Hindlimb muscle (tissue), 1 donor: ENCODE results near the gene UBAC2. TPM values are rescaled to one million over a fixed set of nuclear protein-coding genes. Genes with fewer than 3 reads are reported as not detected.

Experiments
- DNase-seq: peaks from one replicate; pipeline ENCODE4 v3.0.0-alpha.2; 2013
- polyA plus RNA-seq: library from polyadenylated mRNA; unstranded; fragments of 120-200 nt; gene quantifications from one replicate; pipeline ENCODE4 v1.2.1, GENCODE V29; 2013; ENCODE audit not compliant: insufficient read length

UBAC2 gene
- polyA plus RNA-seq, 1 donor, result 89.7 TPM

DNA sequence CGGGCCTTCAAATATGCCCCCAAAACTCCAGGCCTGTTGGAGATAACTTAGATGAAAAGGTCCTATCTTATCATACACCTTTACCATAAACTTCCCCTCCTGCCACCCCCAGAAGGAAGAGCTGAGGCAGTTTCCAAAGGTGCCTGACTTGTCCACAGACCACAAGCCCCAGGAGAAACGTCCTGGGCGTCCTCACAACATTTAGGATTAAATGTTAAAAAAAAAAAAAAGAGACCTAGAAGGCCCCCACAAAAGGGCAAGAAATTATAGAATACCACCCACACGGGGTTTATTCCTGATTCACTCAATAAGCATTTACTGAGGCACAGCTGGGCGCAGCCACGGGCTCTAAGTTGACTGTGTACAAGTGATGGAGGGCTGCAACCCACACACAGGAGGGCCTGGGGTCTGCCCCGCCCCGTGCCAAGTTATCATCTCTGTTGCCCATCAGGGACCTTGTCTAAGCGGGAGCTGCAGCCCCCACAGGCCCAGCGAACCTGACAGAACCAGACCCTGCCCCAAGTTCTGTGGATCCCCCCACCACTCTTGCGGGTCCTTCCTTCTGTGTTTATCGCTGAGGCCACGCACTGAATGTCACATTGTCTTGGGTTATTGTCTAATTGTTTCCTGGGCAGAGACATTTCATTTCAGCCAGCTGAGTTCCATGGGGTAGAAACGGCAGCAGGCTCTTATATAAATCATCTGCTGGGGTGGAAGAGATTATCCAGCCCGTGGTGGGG lies 217.6 kb downstream of the UBAC2 start:
- no peak for DNase-seq

- DNase-seq, result no peak
Measured at GRCh38 chr13:99418843-99419140, 218.1 kb downstream of the UBAC2 start.

GRCh38 chr13:99419591-99420243 lies 219.1 kb downstream of the UBAC2 start:
- DNase-seq, result no peak

DNA sequence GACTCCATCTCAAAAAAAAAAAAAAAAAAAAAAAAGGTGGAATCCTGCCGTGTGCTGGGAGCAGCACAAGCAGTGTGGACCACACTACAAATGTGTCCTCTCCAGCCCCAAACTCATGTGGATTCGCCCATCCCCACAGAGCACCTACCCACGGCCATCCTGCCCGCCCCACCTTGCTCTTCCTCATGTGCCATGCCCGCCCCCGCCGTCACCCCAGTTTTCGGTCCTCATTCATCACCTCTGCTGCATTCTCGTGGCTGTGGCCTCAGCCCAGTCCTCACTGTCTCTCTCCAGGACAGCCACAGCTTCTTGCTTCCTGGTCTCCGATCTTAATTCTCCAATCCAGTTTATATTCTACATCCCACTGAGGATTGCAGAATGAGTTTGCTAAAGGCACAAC lies 220.6 kb downstream of the UBAC2 start:
- no peak for DNase-seq

DNA sequence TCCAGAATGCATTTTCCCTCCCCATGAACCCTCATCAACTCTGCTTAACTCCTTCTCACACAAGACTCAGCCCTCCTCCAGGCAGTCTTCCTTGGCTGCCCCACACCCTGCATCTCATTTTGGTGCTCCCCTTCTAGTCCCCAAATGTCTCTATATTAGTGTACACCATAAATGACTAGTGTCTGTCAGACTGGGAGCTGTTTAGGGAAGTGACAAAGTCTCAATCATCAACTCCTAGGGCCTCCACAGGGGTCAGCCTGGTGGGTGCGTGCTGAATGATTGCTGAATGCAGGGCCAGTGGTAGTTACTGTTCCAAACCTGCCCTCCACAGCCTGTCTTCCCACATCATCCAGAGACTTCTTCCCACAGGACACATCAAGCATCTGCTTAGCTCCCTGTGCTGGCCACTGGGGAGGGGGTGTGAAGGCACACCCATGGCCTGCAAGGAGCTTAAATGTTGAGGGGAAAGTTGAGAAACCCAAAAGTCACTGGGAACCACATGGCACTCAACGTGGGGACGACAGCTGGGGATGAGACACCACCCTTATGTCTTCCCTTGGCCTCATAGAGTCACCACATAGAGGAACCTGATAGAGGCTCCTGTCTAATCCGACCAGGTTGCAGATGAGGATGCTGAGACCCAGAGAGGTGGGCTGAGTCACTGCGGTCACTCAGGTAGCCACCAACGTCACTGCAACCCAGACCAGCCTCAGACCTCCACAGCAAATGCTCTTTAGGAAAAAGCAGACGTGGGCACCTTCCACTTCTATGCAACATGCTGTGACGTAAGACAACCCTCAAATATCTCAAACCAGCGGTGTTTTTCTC lies 221.3 kb downstream of the UBAC2 start:
- DNase-seq, result no peak

GRCh38 chr13:99422586-99423220 lies 222.0 kb downstream of the UBAC2 start:
- DNase-seq, result no peak

DNA sequence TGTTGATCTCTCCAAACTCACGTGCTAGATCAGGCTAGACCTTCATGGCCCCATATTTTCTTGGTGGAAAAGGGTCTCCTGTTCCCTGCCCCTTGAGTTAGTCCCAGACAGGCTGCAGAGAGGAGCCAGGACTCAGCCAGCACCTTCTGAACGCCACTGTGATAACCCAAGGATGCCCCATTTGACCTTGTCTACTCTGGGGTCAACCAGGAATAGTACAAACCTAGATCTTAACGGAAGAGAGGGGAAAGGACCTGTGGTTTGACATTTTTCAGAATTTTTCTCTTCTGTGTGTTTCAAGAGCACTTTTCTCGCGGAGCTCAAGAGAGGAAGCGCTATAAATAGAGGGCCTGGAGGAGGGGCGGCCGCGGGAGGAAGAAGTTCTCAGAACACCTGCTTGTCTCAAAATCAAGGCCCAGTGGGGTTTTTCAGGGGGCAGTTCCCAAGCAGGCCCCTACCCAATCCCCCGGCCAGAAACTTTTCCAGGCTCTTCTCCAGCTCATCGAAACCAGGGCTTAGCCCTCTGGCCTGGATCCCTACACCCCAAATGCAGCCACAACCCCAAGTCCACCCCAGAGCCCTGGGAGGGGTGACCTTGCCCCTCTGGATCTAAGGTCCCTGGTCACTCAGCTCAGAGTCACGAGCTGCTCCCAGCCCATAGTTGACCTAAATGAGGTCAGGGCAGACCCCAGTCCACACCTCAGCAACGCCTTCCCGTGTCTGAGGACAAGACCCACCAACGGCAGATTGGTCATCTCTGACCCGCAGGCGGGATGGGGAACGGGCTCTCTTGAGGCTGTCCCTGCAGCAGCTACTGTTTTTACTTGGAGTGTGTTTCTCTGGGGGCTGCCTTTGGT lies 225.1 kb downstream of the UBAC2 start:
- DNase-seq, result no peak

DNA sequence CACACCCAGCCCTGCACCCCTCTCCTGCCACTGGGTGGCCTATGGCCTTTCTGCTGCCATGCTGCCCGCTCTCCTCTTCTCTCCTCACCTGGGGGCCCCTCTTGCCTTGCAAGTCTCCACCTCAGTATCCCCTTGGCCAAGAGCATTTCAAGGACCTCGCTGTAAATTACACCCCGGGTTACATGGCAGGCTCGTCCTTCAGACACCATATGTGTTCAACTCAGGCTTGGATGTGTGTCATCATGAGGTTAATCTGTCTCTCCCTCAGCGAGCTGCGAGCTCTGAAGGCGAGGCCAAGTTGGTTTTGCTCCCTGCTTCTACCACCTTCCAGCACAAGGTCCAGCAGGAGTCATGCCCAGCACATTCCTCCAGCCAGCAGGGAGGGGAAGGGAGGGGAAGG lies 225.8 kb downstream of the UBAC2 start:
- no peak for DNase-seq

GRCh38 chr13:99429670-99430069 lies 229.0 kb downstream of the UBAC2 start:
- no peak for DNase-seq

DNA sequence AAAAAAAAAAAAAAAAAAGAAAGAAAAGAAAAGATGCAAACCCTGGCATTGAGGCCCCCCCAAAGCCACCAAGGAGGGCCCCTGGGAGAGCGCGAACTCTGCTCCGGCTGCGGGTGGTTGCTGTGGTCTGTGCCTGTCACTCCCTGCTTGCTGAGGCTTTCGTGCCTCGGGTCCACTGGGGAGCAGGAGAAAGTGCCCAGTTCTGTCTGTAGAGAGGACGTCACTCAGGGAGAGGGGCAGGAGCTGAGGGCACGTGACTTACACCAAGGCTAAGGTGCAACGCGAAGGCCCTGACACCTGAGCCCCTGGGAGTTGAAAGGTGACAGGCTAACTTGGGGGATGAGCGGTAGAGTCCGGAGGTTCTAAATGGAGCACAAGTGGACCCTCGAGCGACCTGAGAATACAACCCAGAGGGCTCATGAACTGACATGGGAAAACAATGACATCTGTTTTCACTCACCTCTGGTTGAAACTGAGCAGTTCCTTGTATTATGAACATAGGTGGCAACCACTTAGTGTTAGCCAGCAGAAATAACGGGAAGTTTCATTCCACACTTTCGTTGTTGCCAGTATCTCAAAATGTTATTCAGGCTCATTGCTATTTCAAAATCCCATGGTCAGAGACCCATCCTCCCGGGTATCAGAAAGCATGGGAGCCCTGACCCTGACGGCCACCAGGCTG lies 231.4 kb downstream of the UBAC2 start:
- DNase-seq, result no peak

DNA sequence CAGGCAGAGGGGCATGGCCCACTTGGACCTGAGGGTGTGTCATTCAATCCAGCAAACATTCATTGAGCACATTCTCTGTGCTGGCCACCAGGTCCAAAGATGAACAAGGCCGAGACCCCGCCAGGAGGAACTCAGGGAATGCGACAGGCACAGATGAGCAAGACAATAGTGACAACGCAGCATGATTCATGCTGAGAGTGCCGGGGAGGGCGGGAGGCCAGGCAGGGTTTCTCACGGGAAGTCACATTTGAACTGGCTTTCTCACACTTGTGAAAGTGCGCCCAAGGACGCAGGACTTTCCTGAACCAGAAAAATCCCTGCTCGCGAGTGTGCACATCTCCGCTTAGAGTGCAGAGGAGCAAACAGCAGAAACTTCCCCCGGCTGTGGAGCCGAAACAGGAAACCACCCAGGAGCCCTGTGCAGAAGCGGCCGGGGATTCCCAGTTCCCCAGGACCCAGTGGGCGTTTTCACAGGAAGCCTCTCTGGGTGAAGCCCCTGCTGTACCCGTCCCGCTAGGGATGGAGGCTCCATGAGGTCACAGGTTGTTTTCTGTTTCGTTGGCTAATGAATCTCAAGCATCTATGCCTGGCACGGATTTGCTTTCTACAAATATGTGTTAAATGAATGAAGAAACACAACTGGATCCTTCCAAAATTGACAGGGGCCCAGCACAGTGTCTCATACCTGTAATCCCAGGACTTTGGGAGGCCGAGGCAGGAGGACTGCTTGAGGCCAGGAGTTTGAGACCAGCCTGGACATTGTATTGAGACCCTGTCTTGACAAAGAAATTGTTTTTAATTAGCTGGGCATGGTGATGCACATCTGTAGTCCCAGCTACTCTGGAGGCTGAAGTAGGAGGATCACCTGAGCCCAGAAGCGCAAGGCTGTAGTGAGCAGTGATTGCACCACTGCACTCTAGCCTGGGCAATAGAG lies 232.2 kb downstream of the UBAC2 start:
- peak; percentile 49 for DNase-seq

GRCh38 chr13:99433543-99434075 lies 233.0 kb downstream of the UBAC2 start:
- DNase-seq, result no peak

DNA sequence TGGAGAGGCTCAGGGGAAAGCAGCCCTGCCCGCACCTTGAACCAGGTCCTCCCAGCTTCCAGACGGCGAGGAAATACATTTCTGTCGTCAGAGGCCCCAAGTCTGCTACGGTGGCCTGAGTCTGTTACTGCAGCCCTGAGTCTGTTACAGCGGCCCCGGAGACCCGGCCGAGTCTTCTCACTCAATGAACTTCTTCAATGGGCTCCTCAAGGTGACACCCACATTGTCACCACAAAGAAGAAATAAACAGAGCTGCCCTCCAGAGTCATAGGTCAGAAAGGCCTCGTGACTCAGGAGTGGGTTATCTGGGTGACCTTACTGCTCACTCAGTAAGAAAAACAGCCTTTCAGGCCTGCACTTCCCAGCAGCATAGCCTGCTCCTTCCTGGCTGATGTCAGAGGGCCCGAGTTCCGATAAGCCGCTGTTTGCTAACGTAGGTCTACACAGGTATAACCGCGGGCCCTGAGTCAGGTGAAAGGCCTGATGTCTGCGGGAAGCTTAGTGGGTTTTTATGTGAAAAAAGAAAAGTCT lies 233.7 kb downstream of the UBAC2 start:
- no peak for DNase-seq

GRCh38 chr13:99435116-99435515 lies 234.5 kb downstream of the UBAC2 start:
- no peak for DNase-seq

DNA sequence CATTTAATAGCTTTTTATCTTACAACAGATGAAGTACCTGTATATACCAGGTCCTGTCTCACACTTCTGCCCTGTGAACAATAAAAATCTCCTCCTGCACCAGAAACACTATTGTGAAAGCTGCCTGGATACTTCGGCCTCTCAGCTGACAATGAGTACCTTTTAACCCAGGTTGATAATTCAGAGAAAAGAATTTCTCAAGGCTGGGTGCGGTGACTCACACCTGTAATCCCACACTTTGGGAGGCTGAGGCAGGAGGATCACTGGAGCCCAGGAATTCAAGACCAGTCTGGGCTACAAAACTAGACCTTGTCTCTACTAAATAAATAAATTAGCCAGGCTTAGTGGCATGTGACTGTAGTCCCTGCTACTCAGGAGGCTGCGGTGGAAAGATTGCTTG lies 235.3 kb downstream of the UBAC2 start:
- DNase-seq, result no peak
